ENCODE data around the gene PDE6A.
"Not testable (repeated sequence)": the region's sequence is repeated elsewhere in the genome, so short reads cannot be mapped to it uniquely, and the experiment has no call there.

PDE6A gene

GRCh38 chr5:149885513-149885912, 59.1 kb downstream of the PDE6A start:
- Mint-ChIP-seq H3K4me1 (peaks cover 13% of the 10 kb centered on the region), H3K4me3 (no peak overlapping the region), H3K27me3 (ENCODE audit: low read depth) (no peaks in the 10 kb centered on the region), H3K27ac (no peak overlapping the region), H3K9me3 (no peaks in the 10 kb centered on the region), H3K36me3 (ENCODE audit: low read depth) (no peaks in the 10 kb centered on the region)
- TF ChIP-seq, protein P1, sequence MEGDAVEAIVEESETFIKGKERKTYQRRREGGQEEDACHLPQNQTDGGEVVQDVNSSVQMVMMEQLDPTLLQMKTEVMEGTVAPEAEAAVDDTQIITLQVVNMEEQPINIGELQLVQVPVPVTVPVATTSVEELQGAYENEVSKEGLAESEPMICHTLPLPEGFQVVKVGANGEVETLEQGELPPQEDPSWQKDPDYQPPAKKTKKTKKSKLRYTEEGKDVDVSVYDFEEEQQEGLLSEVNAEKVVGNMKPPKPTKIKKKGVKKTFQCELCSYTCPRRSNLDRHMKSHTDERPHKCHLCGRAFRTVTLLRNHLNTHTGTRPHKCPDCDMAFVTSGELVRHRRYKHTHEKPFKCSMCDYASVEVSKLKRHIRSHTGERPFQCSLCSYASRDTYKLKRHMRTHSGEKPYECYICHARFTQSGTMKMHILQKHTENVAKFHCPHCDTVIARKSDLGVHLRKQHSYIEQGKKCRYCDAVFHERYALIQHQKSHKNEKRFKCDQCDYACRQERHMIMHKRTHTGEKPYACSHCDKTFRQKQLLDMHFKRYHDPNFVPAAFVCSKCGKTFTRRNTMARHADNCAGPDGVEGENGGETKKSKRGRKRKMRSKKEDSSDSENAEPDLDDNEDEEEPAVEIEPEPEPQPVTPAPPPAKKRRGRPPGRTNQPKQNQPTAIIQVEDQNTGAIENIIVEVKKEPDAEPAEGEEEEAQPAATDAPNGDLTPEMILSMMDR (IDR thresholded peaks at IDR 0.05; ENCODE audit: unreplicated experiment in 3 of 3) = no peak

- no peaks in the 10 kb centered on the region for H3K9me3 Mint-ChIP-seq
- no peaks in the 10 kb centered on the region for H3K36me3 Mint-ChIP-seq (ENCODE audit: low read depth)
- TF ChIP-seq, protein P1 (IDR thresholded peaks at IDR 0.05; ENCODE audit: unreplicated experiment in 3 of 3) = no peak
- peaks cover 4% of the 10 kb centered on the region for H3K27me3 Mint-ChIP-seq (ENCODE audit: low read depth)
- peaks cover 13% of the 10 kb centered on the region for H3K4me1 Mint-ChIP-seq
- no peak overlapping the region for H3K4me3 Mint-ChIP-seq
- no peak overlapping the region for H3K27ac Mint-ChIP-seq
These were observed 61.0 kb downstream of the PDE6A start for GRCh38 chr5:149883550-149883949.

GRCh38 chr5:149882633-149883032, 62.0 kb downstream of the PDE6A start:
- H3K4me3 Mint-ChIP-seq; H3K27me3 Mint-ChIP-seq (ENCODE audit: low read depth); H3K9me3 Mint-ChIP-seq; H3K4me1 Mint-ChIP-seq; H3K36me3 Mint-ChIP-seq (ENCODE audit: low read depth); H3K27ac Mint-ChIP-seq: not testable (repeated sequence)

- H3K27ac Mint-ChIP-seq = no peak overlapping the region
- H3K9me3 Mint-ChIP-seq = no peaks in the 10 kb centered on the region
- H3K27me3 Mint-ChIP-seq (ENCODE audit: low read depth) = peaks cover 4% of the 10 kb centered on the region
- H3K4me1 Mint-ChIP-seq = peaks cover under 1% of the 10 kb centered on the region
- no peak overlapping the region for H3K4me3 Mint-ChIP-seq
- TF ChIP-seq, protein P1 (IDR thresholded peaks at IDR 0.05; ENCODE audit: unreplicated experiment in 3 of 3) = no peak
- no peaks in the 10 kb centered on the region for H3K36me3 Mint-ChIP-seq (ENCODE audit: low read depth)
These were observed 62.7 kb downstream of the PDE6A start for GRCh38 chr5:149881874-149882273.

DNA sequence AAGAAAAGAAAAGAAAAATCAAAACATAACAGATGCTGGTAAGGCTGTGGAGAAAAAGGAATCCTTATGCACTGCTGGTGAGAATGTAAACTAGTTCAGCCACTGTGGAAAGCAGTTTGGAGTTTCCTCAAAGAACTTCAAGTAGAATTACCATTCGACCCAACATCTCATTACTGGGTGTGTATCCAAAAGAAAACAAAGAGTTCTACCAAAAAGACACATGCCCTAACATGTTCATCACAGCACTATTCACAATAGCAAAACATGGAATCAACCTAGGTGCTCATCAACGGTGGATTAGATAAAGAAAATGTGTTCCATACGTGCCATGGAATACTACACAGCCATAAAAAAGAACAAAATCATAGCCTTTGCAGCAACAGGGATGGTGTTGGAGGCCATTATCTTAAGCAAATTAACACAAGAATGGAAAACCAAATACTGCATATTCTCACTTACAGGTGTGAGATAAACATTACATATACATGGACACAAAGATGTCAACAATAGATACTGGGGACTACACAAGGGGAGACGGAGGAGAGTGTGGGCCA, 63.4 kb downstream of the PDE6A start:
- H3K27ac Mint-ChIP-seq = no peak overlapping the region
- no peak overlapping the region for H3K4me3 Mint-ChIP-seq
- no peaks in the 10 kb centered on the region for H3K36me3 Mint-ChIP-seq (ENCODE audit: low read depth)
- H3K9me3 Mint-ChIP-seq = no peaks in the 10 kb centered on the region
- peaks cover 4% of the 10 kb centered on the region for H3K27me3 Mint-ChIP-seq (ENCODE audit: low read depth)
- TF ChIP-seq, protein P1 (IDR thresholded peaks at IDR 0.05; ENCODE audit: unreplicated experiment in 3 of 3) = no peak
- H3K4me1 Mint-ChIP-seq = no peaks in the 10 kb centered on the region

GRCh38 chr5:149879593-149879992, 65.0 kb downstream of the PDE6A start:
- H3K27me3 Mint-ChIP-seq (ENCODE audit: low read depth); H3K4me1 Mint-ChIP-seq; H3K9me3 Mint-ChIP-seq; H3K36me3 Mint-ChIP-seq (ENCODE audit: low read depth); H3K4me3 Mint-ChIP-seq; H3K27ac Mint-ChIP-seq: not testable (repeated sequence)

DNA sequence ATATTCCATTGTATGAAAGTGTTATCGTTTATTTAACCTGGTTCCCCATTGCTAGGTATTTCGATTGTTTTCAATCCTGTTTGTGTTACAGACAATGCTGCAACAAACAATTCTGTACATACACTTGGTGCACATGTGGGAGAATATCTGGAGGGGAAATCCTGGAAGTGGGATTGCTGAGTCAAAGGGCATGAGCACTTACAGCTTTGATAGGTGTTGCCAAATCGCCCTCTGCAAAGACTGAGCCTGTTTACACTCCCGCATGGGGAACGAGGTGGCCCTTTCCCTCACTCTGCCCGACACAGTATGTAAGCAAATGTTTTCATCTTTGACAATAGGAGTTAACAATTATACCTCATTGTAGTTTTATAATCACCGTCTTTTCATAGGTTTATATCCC, 66.2 kb downstream of the PDE6A start:
- H3K4me3 Mint-ChIP-seq = no peak overlapping the region
- no peaks in the 10 kb centered on the region for H3K36me3 Mint-ChIP-seq (ENCODE audit: low read depth)
- H3K4me1 Mint-ChIP-seq = no peaks in the 10 kb centered on the region
- TF ChIP-seq, protein P1 (IDR thresholded peaks at IDR 0.05; ENCODE audit: unreplicated experiment in 3 of 3) = no peak
- H3K27me3 Mint-ChIP-seq (ENCODE audit: low read depth) = peaks cover 4% of the 10 kb centered on the region
- no peak overlapping the region for H3K27ac Mint-ChIP-seq
- no peaks in the 10 kb centered on the region for H3K9me3 Mint-ChIP-seq

All from nephron (organoid).